CD8-positive, alpha-beta memory T cell (primary cell): Measurements from ENCODE around the gene DPP6. TPM values are rescaled to one million over a fixed set of nuclear protein-coding genes. Genes with fewer than 3 reads are reported as not detected.
A peak's percentile ranks its signal among the peaks of the same experiment; 100 is the strongest.
"Not testable (repeated sequence)": the region's sequence is repeated elsewhere in the genome, so short reads cannot be mapped to it uniquely, and the experiment has no call there.

Source experiments
- CTCF ChIA-PET: fragments of 350-600 bp; sonication (Branson Sonifier 250); formaldehyde crosslinking; loops from one replicate; lab custom pipeline; 2021; ENCODE audit warnings: antibody characterized with exemption; lab: Charles Lee
- POLR2A ChIA-PET: fragments of 350-600 bp; sonication (Branson Sonifier 250); formaldehyde crosslinking; loops from one replicate; lab custom pipeline; 2021; ENCODE audit warnings: antibody characterized with exemption; lab: Charles Lee
- DNase-seq, 5 donors: peaks; one replicate each; pipeline versions ENCODE4 v3.0.0 to v3.0.0-alpha.2; 2020 to 2022; ENCODE audit warnings: mixed read lengths in 1 of 5
- H3K27ac ChIP-seq: one replicate; pipeline ENCODE4 v1.7.0; 2013; ENCODE audit warnings: low read depth, mild to moderate bottlenecking, low read length, moderate library complexity
- H3K27me3 ChIP-seq: 2 replicates; pipeline ENCODE4 v1.7.0; 2013; ENCODE audit warnings: low read length, mild to moderate bottlenecking; ENCODE audit not compliant: insufficient read depth, poor library complexity, severe bottlenecking
- H3K36me3 ChIP-seq: 2 replicates; pipeline ENCODE4 v1.7.0; 2013; ENCODE audit warnings: mild to moderate bottlenecking, low read length, moderate library complexity; ENCODE audit not compliant: insufficient read depth
- H3K4me1 ChIP-seq: 2 replicates; pipeline ENCODE4 v1.7.0; 2013; ENCODE audit warnings: mild to moderate bottlenecking, low read length, moderate library complexity; ENCODE audit not compliant: insufficient read depth
- H3K4me3 ChIP-seq: 2 replicates; pipeline ENCODE4 v1.7.0; 2013; ENCODE audit warnings: mild to moderate bottlenecking, low read length
- H3K9me3 ChIP-seq: 2 replicates; pipeline ENCODE4 v1.7.0; 2013; ENCODE audit warnings: mild to moderate bottlenecking, low read length
- H3K27ac Mint-ChIP-seq, 8 donors: one replicate each; pipeline ENCODE4 v1.8.0; 2020 to 2021; ENCODE audit warnings: mixed read lengths in 8 of 8, mild to moderate bottlenecking in 6 of 8, inconsistent platforms in 3 of 8, moderate library complexity in 3 of 8
- H3K27me3 Mint-ChIP-seq, 2 donors: one replicate each; pipeline ENCODE4 v1.8.0; 2020 to 2021; ENCODE audit warnings: mixed read lengths in 2 of 2, mild to moderate bottlenecking in 1 of 2, moderate library complexity in 1 of 2
- H3K36me3 Mint-ChIP-seq, 3 donors: one replicate each; pipeline ENCODE4 v1.8.0; 2020 to 2021; ENCODE audit warnings: mixed read lengths in 3 of 3, inconsistent platforms in 1 of 3, mild to moderate bottlenecking in 1 of 3
- H3K4me1 Mint-ChIP-seq, 3 donors: one replicate each; pipeline ENCODE4 v1.8.0; 2020 to 2021; ENCODE audit warnings: mixed read lengths in 3 of 3, inconsistent platforms in 1 of 3, mild to moderate bottlenecking in 1 of 3
- H3K4me3 Mint-ChIP-seq, 7 donors: one replicate each; pipeline ENCODE4 v1.8.0; 2020 to 2021; ENCODE audit warnings: mixed read lengths in 7 of 7, mild to moderate bottlenecking in 6 of 7, moderate library complexity in 4 of 7, inconsistent platforms in 2 of 7
- H3K9me3 Mint-ChIP-seq, 5 donors: one replicate each; pipeline ENCODE4 v1.8.0; 2020 to 2022; ENCODE audit warnings: mixed read lengths in 5 of 5, mild to moderate bottlenecking in 3 of 5, moderate library complexity in 2 of 5, inconsistent platforms in 1 of 5
- polyA plus RNA-seq: library from polyadenylated mRNA; unstranded; fragments of 300-500 nt; fragmentation: Illumina TruSeq; gene quantifications from one replicate; pipeline ENCODE4 v1.2.3, GENCODE V29; 2021
- total RNA-seq, 2 experiments: library from RNA; stranded (reverse); gene quantifications; one replicate each; pipeline ENCODE4 v1.2.3, GENCODE V29; 2021

The DPP6 gene
- total and polyA plus RNA-seq, 3 experiments from 2014 or later = not detected

GRCh38 chr7:154129142-154129541 lies 76.9 kb downstream of the DPP6 start:
- CTCF ChIA-PET, H3K4me1 Mint-ChIP-seq, H3K36me3 ChIP-seq, DNase-seq, H3K36me3 Mint-ChIP-seq, H3K27me3 Mint-ChIP-seq, H3K27ac ChIP-seq, H3K9me3 Mint-ChIP-seq, H3K4me3 ChIP-seq, H3K27me3 ChIP-seq, H3K27ac Mint-ChIP-seq, H3K4me1 ChIP-seq, POLR2A ChIA-PET, H3K4me3 Mint-ChIP-seq, H3K9me3 ChIP-seq: not testable (repeated sequence)

GRCh38 chr7:154132617-154133016 lies 80.4 kb downstream of the DPP6 start:
- H3K27me3 ChIP-seq, CTCF ChIA-PET: not testable (repeated sequence)

GRCh38 chr7:154133703-154134277 lies 81.6 kb downstream of the DPP6 start:
- DNase-seq, H3K27ac Mint-ChIP-seq, H3K9me3 ChIP-seq, H3K4me3 Mint-ChIP-seq, H3K36me3 ChIP-seq, POLR2A ChIA-PET, H3K27me3 Mint-ChIP-seq, H3K4me1 Mint-ChIP-seq, CTCF ChIA-PET, H3K36me3 Mint-ChIP-seq, H3K27me3 ChIP-seq, H3K27ac ChIP-seq, H3K4me3 ChIP-seq, H3K4me1 ChIP-seq: not testable (repeated sequence)
- H3K9me3 Mint-ChIP-seq = peaks cover 0 to 17% (median 12%) of the 10 kb centered on the region in 5 donors

More at GRCh38 chr7:154132617-154133016, 80.4 kb downstream of the DPP6 start:
- H3K4me3 ChIP-seq, H3K36me3 ChIP-seq, H3K27me3 Mint-ChIP-seq, H3K36me3 Mint-ChIP-seq, H3K4me1 Mint-ChIP-seq, H3K4me1 ChIP-seq, POLR2A ChIA-PET, H3K4me3 Mint-ChIP-seq, H3K27ac Mint-ChIP-seq, H3K27ac ChIP-seq, DNase-seq, H3K9me3 ChIP-seq: not testable (repeated sequence)
- peaks cover 0 to 17% (median 12%) of the 10 kb centered on the region in 5 donors for H3K9me3 Mint-ChIP-seq

GRCh38 chr7:154134698-154135097 lies 82.5 kb downstream of the DPP6 start:
- POLR2A ChIA-PET, H3K27me3 Mint-ChIP-seq, H3K36me3 Mint-ChIP-seq, H3K27ac Mint-ChIP-seq, CTCF ChIA-PET, H3K4me1 ChIP-seq, H3K4me1 Mint-ChIP-seq, H3K4me3 Mint-ChIP-seq, H3K9me3 ChIP-seq, H3K36me3 ChIP-seq, H3K27ac ChIP-seq, H3K4me3 ChIP-seq, H3K27me3 ChIP-seq, DNase-seq: not testable (repeated sequence)
- peaks cover 0 to 17% (median 12%) of the 10 kb centered on the region in 5 donors for H3K9me3 Mint-ChIP-seq

- H3K9me3 ChIP-seq, H3K27ac ChIP-seq, DNase-seq, POLR2A ChIA-PET, H3K4me1 Mint-ChIP-seq, H3K36me3 Mint-ChIP-seq, CTCF ChIA-PET, H3K27me3 Mint-ChIP-seq, H3K4me3 Mint-ChIP-seq, H3K36me3 ChIP-seq, H3K4me1 ChIP-seq, H3K4me3 ChIP-seq, H3K27me3 ChIP-seq: not testable (repeated sequence)
- Mint-ChIP-seq H3K9me3 (peaks cover 0 to 17% (median 12%) of the 10 kb centered on the region in 5 donors), H3K27ac (peak overlapping the region in 3 of 8 donors; percentile 29 to 76 (median 63))
Observed at GRCh38 chr7:154135646-154136045, 83.4 kb downstream of the DPP6 start.

- not testable (repeated sequence) for H3K9me3 Mint-ChIP-seq
Observed at GRCh38 chr7:154145922-154146706, 93.9 kb downstream of the DPP6 start.

GRCh38 chr7:154146707-154147038 lies 94.5 kb downstream of the DPP6 start:
- H3K27ac Mint-ChIP-seq, H3K27me3 ChIP-seq, POLR2A ChIA-PET, H3K9me3 ChIP-seq, H3K4me1 Mint-ChIP-seq, H3K4me3 ChIP-seq, H3K36me3 Mint-ChIP-seq, H3K9me3 Mint-ChIP-seq, H3K27me3 Mint-ChIP-seq, H3K4me3 Mint-ChIP-seq, CTCF ChIA-PET, DNase-seq, H3K4me1 ChIP-seq, H3K36me3 ChIP-seq, H3K27ac ChIP-seq: not testable (repeated sequence)

More at GRCh38 chr7:154145922-154146706, 93.9 kb downstream of the DPP6 start:
- CTCF ChIA-PET, H3K36me3 ChIP-seq, DNase-seq, H3K9me3 ChIP-seq, H3K27me3 ChIP-seq, POLR2A ChIA-PET, H3K4me1 ChIP-seq, H3K27ac ChIP-seq, H3K27ac Mint-ChIP-seq, H3K36me3 Mint-ChIP-seq, H3K4me3 Mint-ChIP-seq, H3K4me3 ChIP-seq, H3K27me3 Mint-ChIP-seq, H3K4me1 Mint-ChIP-seq: not testable (repeated sequence)

GRCh38 chr7:154148791-154149516 lies 96.8 kb downstream of the DPP6 start:
- H3K27ac ChIP-seq, POLR2A ChIA-PET, H3K27ac Mint-ChIP-seq, H3K4me3 ChIP-seq, H3K9me3 ChIP-seq, H3K36me3 Mint-ChIP-seq, H3K27me3 ChIP-seq, DNase-seq, H3K4me1 ChIP-seq, H3K36me3 ChIP-seq, H3K9me3 Mint-ChIP-seq, CTCF ChIA-PET, H3K4me1 Mint-ChIP-seq, H3K27me3 Mint-ChIP-seq, H3K4me3 Mint-ChIP-seq: not testable (repeated sequence)
